B cell (primary cell): ENCODE data around the gene ARSD.

ENCODE experiments used
- CTCF ChIP-seq: fragments of 200-600 bp; IDR thresholded peaks from one replicate; pipeline ENCODE4 v1.8.0; 2022; ENCODE audit warnings: antibody characterized with exemption, mild to moderate bottlenecking
- EZH2 ChIP-seq: IDR thresholded peaks from 2 replicates; pipeline ENCODE4 v1.6.1; 2012; ENCODE audit warnings: borderline replicate concordance, low read depth, mild to moderate bottlenecking, moderate library complexity, low read length; ENCODE audit not compliant: insufficient read depth, poor library complexity, severe bottlenecking

GRCh38 chrX:2962381-2962780 is 33.2 kb upstream of the ARSD start:
- no peak for TF ChIP-seq CTCF
- no peak for TF ChIP-seq EZH2
